GM12878 (cell line): ENCODE results near the gene GAL3ST2. TPM values are rescaled to one million over a fixed set of nuclear protein-coding genes. Genes with fewer than 3 reads are reported as not detected.

Experiments
- ATAC-seq: fragments of 200-7000 bp; cut with Tn5 transposase; 3 replicates; pipeline ENCODE4 v1.9.1; 2020; ENCODE audit warnings: mild to moderate bottlenecking, moderate library complexity
- BruUV-seq: library from RNA; stranded (reverse); fragments of 400-500 nt; replicated peaks from 2 replicates; lab custom pipeline; 2021; lab: Mats Ljungman, UMichigan
- CTCF ChIA-PET: fragments of 300-600 bp; sonication (Branson Sonifier 250); formaldehyde crosslinking; extraction: SDS; loops from one replicate; lab custom pipeline; 2021; ENCODE audit warnings: inconsistent platforms; lab: Yijun Ruan, JAX
- POLR2A ChIA-PET: fragments of 350-600 bp; formaldehyde crosslinking; extraction: SDS; loops from one replicate; lab custom pipeline; 2021; ENCODE audit warnings: inconsistent platforms; lab: Charles Lee
- RAD21 ChIA-PET: fragments of 300-600 bp; sonication (Branson Sonifier 250); formaldehyde crosslinking; loops from one replicate; lab custom pipeline; 2023; ENCODE audit warnings: antibody characterized with exemption; ENCODE audit not compliant: unreplicated experiment; lab: Charles Lee
- SMC1A ChIA-PET: fragments of 300-600 bp; sonication (Branson Sonifier 250); formaldehyde crosslinking; loops from one replicate; lab custom pipeline; 2023; ENCODE audit not compliant: unreplicated experiment, uncharacterized antibody; lab: Charles Lee
- DNase-seq: peaks from one replicate; pipeline ENCODE4 v3.0.0-alpha.2; 2011; ENCODE audit warnings: low read depth, low spot score
- FAIRE-seq: peaks from 3 replicates; lab custom pipeline; 2011; peaks lifted over from hg19 to GRCh38; lab: Jason Lieb, UNC
- H2AFZ ChIP-seq: 2 replicates; pipeline ENCODE4 v1.6.0; 2011; ENCODE audit warnings: low read depth, low read length, control low read depth; ENCODE audit not compliant: control insufficient read depth
- H3K27ac ChIP-seq: 2 replicates; pipeline ENCODE4 v1.5.1; 2011; ENCODE audit warnings: control low read depth; ENCODE audit not compliant: control insufficient read depth, insufficient read depth
- H3K27me3 ChIP-seq, 2 experiments: replicated peaks in 1 of 2; 2 replicates each; pipeline versions ENCODE4 v1.6.0 to v1.6.1; 2011; ENCODE audit warnings: low read length in 1 of 2; ENCODE audit not compliant: control insufficient read depth in 2 of 2, insufficient read depth in 2 of 2
- H3K36me3 ChIP-seq, 2 experiments: 2 replicates each; pipeline ENCODE4 v1.5.1; 2011; ENCODE audit warnings: low read length in 1 of 2; ENCODE audit not compliant: control insufficient read depth in 2 of 2, insufficient read depth in 2 of 2
- H3K4me1 ChIP-seq: 2 replicates; pipeline ENCODE4 v1.6.1; 2011; ENCODE audit warnings: mild to moderate bottlenecking, low read length, moderate library complexity, mixed read lengths; ENCODE audit not compliant: control insufficient read depth, insufficient read depth
- H3K4me2 ChIP-seq: 2 replicates; pipeline ENCODE4 v1.6.0; 2011; ENCODE audit warnings: control low read depth; ENCODE audit not compliant: control insufficient read depth, insufficient read depth
- H3K4me3 ChIP-seq: fragments of 200-600 bp; sonication (generic); 2 replicates; pipeline ENCODE4 v1.5.1; 2016
- H3K79me2 ChIP-seq: 2 replicates; pipeline ENCODE4 v1.6.0; 2011; ENCODE audit warnings: low read length; ENCODE audit not compliant: control insufficient read depth, insufficient read depth
- H3K9ac ChIP-seq: 2 replicates; pipeline ENCODE4 v1.8.0; 2011; ENCODE audit warnings: low read length, control low read depth, mixed read lengths; ENCODE audit not compliant: control insufficient read depth, insufficient read depth
- H3K9me3 ChIP-seq: replicated peaks from 3 replicates; pipeline ENCODE4 v1.5.1; 2011; ENCODE audit warnings: mild to moderate bottlenecking, low read length; ENCODE audit not compliant: control insufficient read depth, insufficient read depth
- H4K20me1 ChIP-seq: 2 replicates; pipeline ENCODE4 v1.6.0; 2011; ENCODE audit not compliant: control insufficient read depth, insufficient read depth
- ATF3 ChIP-seq: IDR thresholded peaks from 2 replicates; pipeline ENCODE4 v1.6.1; 2011; ENCODE audit warnings: low read depth, mild to moderate bottlenecking, low read length, moderate library complexity, borderline replicate concordance; ENCODE audit errors: extremely low read depth
- CREB1 ChIP-seq: IDR thresholded peaks from 2 replicates; pipeline ENCODE4 v1.6.1; 2012; ENCODE audit warnings: low read depth, mild to moderate bottlenecking, inconsistent platforms
- EED ChIP-seq: sonication (generic); IDR thresholded peaks from 2 replicates; pipeline ENCODE4 v1.6.1; 2016; ENCODE audit warnings: antibody characterized with exemption, low read depth
- NFXL1 ChIP-seq: fragments of 450-650 bp; IDR thresholded peaks from 2 replicates; pipeline ENCODE4 v1.6.1; 2017; ENCODE audit warnings: antibody characterized with exemption, mild to moderate bottlenecking, borderline replicate concordance
- NR2C1 ChIP-seq: fragments of 450-650 bp; IDR thresholded peaks from 2 replicates; pipeline ENCODE4 v1.6.1; 2017; ENCODE audit warnings: antibody characterized with exemption, mild to moderate bottlenecking, moderate library complexity
- RELA ChIP-seq: fragments of 450-650 bp; IDR thresholded peaks from 2 replicates; pipeline ENCODE4 v1.8.0; 2014; ENCODE audit warnings: borderline replicate concordance; ENCODE audit not compliant: partially characterized antibody
- SP1 ChIP-seq: IDR thresholded peaks from one replicate; pipeline ENCODE4 v1.6.1; 2011; ENCODE audit warnings: low read depth, low read length
- ZBTB40 ChIP-seq: fragments of 450-650 bp; IDR thresholded peaks from 2 replicates; pipeline ENCODE4 v1.6.1; 2016; ENCODE audit warnings: mild to moderate bottlenecking, moderate library complexity, borderline replicate concordance
- WGBS: methylation state at CpG from one replicate; pipeline ENCODE4 v1.1.6; 2016; ENCODE audit warnings: low lambda C conversion rate; ENCODE audit not compliant: insufficient replicate concordance, insufficient coverage; ENCODE audit errors: missing lambda C conversion rate; 5-methylcytosine and 5-hydroxymethylcytosine counted together
- in situ Hi-C: fragments of 300-500 bp; cut with MboI; formaldehyde crosslinking; loops from 9 replicates; pipeline ENCODE4 v1.14.3; 2018; ENCODE audit warnings: mixed read lengths
- intact Hi-C: fragments of 100-400 bp; cut with micrococcal nuclease; formaldehyde crosslinking; loops from one replicate; pipeline ENCODE4 v1.14.2; 2022; ENCODE audit not compliant: unreplicated experiment
- polyA plus RNA-seq, 11 experiments: library from polyadenylated mRNA; depleted of rRNA in 4 of 11; unstranded in 6 of 11; stranded (reverse) in 5 of 11; fragments of >200 nt; fragmentation: Nextera tagmentation in 4 of 11; fragmentation: Illumina TruSeq in 1 of 11; extraction: Ambion mirVana in 4 of 11; extraction: Trizol in 1 of 11; gene quantifications; 1 replicate in 1 of 11; 2 replicates in 10 of 11; pipeline versions ENCODE4 v1.2.1 to v1.2.3, GENCODE V29; 2011 to 2016; ENCODE audit warnings: inconsistent platforms in 2 of 11, missing spikeins in 2 of 11, low read depth in 1 of 11
- total RNA-seq, 4 experiments: library from RNA; depleted of rRNA in 3 of 4; stranded (reverse); fragments of >200 nt in 3 of 4; fragmentation: Illumina TruSeq in 1 of 4; extraction: Trizol in 1 of 4; gene quantifications; 2 replicates each; pipeline versions ENCODE4 v1.2.1 to v1.2.3, GENCODE V29; 2013 to 2021
- TF ChIP-seq, protein P1 (sequence below): fragments of 450-650 bp; IDR thresholded peaks from 2 replicates; pipeline ENCODE4 v1.6.1; 2017; ENCODE audit warnings: borderline replicate concordance
- TF ChIP-seq, protein P2 (sequence below): fragments of 450-650 bp; conservative IDR thresholded peaks from 2 replicates; pipeline ENCODE4 v1.6.1; 2017; ENCODE audit warnings: mild to moderate bottlenecking, moderate library complexity
- TF ChIP-seq, protein P3 (sequence below): IDR thresholded peaks from 2 replicates; pipeline ENCODE4 v1.6.1; 2012; ENCODE audit warnings: low read depth, low read length, improper control_type of control experiment

Gene GAL3ST2
- total and polyA plus RNA-seq, 10 of the 15 experiments (the other 5 are each of a cell fraction or from before 2014, with no cell fraction given): 0.09 to 0.36 (median 0.11) TPM; not detected in 7

DNA sequence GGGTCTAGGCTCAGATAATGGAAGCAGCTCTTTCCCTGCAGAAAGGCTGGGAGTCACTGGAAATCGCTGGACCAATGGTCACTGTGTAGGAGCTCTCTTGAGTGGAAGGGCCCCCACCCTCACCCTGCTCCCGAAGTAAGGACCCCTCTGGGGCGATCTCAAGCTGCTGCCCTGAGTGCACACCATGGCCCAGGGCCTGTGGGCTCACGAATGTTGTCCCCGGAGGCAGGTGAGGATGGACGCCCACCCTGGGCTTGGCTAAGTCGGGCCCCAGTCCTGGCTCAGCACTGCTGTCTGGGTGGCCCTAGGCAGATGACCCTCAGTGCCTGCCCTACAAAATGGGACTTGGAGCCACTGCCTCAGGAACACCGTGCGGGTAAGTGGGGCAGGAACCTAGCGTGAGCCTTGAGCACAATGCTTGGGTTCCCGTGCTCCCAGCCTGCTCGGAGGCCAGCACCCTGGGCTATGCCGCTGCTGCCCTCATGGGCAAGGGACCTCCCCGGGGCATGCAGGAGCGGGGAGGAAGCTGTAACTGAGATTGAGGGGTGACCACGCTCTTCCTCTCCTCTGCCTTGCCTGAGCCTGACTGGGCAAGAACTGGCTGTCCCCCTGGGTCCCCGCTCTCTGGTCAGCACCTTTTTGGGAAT is 38.5 kb upstream of the GAL3ST2 start:
- H3K27ac ChIP-seq: no peak overlapping the region
- ATAC-seq: no peak
- CTCF ChIA-PET: no interaction called here
- H3K9ac ChIP-seq: no peak overlapping the region
- H3K36me3 ChIP-seq: no peaks in the 10 kb centered on the region
- no peak overlapping the region for H3K4me3 ChIP-seq
- peaks cover 11% of the 10 kb centered on the region for H3K79me2 ChIP-seq
- intact Hi-C loops: loop anchor here (10.0 kb wide), 1 partner anchor 107 kb away; no protein-coding TSS in a partner anchor
- WGBS: 94% methylated on average over 15 of the region's 17 CpGs
- peaks cover 8% of the 10 kb centered on the region; the same call in 1 of the 2 replicates for H3K4me1 ChIP-seq
- H4K20me1 ChIP-seq: no peaks in the 10 kb centered on the region; the same call in 1 of the 2 replicates
- no TSS peak for BruUV-seq
- SMC1A ChIA-PET: no interaction called here
- H3K9me3 ChIP-seq: no peaks in the 10 kb centered on the region
- no peak for FAIRE-seq
- H3K27me3 ChIP-seq: no peaks in the 10 kb centered on the region
- H3K4me2 ChIP-seq: no peak overlapping the region
- no peak overlapping the region for H2AFZ ChIP-seq
- RAD21 ChIA-PET: no interaction called here
- no peak for DNase-seq
- POLR2A ChIA-PET: no interaction called here
- in situ Hi-C loops: no loop called here
- TF ChIP-seq, protein P1, sequence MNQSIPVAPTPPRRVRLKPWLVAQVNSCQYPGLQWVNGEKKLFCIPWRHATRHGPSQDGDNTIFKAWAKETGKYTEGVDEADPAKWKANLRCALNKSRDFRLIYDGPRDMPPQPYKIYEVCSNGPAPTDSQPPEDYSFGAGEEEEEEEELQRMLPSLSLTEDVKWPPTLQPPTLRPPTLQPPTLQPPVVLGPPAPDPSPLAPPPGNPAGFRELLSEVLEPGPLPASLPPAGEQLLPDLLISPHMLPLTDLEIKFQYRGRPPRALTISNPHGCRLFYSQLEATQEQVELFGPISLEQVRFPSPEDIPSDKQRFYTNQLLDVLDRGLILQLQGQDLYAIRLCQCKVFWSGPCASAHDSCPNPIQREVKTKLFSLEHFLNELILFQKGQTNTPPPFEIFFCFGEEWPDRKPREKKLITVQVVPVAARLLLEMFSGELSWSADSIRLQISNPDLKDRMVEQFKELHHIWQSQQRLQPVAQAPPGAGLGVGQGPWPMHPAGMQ: no peak
- TF ChIP-seq ATF3 (no peak), RELA (no peak), CREB1 (no peak), ZBTB40 (no peak), SP1 (no peak), EED (no peak), NFXL1 (no peak), NR2C1 (no peak)
- TF ChIP-seq, protein P2, sequence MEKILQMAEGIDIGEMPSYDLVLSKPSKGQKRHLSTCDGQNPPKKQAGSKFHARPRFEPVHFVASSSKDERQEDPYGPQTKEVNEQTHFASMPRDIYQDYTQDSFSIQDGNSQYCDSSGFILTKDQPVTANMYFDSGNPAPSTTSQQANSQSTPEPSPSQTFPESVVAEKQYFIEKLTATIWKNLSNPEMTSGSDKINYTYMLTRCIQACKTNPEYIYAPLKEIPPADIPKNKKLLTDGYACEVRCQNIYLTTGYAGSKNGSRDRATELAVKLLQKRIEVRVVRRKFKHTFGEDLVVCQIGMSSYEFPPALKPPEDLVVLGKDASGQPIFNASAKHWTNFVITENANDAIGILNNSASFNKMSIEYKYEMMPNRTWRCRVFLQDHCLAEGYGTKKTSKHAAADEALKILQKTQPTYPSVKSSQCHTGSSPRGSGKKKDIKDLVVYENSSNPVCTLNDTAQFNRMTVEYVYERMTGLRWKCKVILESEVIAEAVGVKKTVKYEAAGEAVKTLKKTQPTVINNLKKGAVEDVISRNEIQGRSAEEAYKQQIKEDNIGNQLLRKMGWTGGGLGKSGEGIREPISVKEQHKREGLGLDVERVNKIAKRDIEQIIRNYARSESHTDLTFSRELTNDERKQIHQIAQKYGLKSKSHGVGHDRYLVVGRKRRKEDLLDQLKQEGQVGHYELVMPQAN: no peak
- TF ChIP-seq, protein P3, sequence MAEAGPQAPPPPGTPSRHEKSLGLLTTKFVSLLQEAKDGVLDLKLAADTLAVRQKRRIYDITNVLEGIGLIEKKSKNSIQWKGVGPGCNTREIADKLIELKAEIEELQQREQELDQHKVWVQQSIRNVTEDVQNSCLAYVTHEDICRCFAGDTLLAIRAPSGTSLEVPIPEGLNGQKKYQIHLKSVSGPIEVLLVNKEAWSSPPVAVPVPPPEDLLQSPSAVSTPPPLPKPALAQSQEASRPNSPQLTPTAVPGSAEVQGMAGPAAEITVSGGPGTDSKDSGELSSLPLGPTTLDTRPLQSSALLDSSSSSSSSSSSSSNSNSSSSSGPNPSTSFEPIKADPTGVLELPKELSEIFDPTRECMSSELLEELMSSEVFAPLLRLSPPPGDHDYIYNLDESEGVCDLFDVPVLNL: no peak
